ENCODE results near the gene BDH2. TPM values are rescaled to one million over a fixed set of nuclear protein-coding genes. Genes with fewer than 3 reads are reported as not detected.

BDH2 gene
- total RNA-seq, 1 experiment from 2014 or later, result 40.2 TPM

DNA sequence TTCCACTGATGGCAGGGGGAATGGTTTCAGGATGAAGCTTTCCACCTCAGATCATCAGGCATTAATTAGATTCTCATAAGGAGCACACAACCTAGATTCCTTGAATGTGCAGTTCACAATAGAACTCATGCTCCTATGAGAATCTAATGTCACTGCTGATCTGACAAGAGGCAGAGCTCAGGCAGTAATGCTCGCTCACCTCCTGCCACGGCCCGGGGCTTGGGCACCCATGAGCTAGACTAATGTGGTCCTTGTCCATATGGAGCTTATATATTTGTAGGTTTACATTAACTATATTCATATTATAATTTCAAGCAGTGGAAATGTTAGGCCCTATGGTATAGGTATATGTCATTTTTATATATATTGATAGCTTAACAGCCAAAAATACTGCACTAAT lies 47.5 kb downstream of the BDH2 start:
- no peaks in the 10 kb centered on the region for H3K9me3 ChIP-seq (ENCODE audit: control insufficient read depth, low read depth, low read length)
- H3K23me2 ChIP-seq (ENCODE audit: insufficient read length, low read depth, low read length, poor library complexity, severe bottlenecking), result no peaks in the 10 kb centered on the region
- Mint-ChIP-seq H3K4me3 (no peak overlapping the region), H3K36me3 (ENCODE audit: insufficient read depth in 1 of 3, low read depth in 3 of 3) (no peaks in the 10 kb centered on the region; a peak in 1 of 7 replicates), H3K27ac (no peak overlapping the region), H3K27me3 (ENCODE audit: low read depth) (no peaks in the 10 kb centered on the region), H3K9me3 (no peaks in the 10 kb centered on the region; a peak in 1 of 5 replicates), H3K4me1 (no peaks in the 10 kb centered on the region)
- no peak overlapping the region for H2BK20ac ChIP-seq (ENCODE audit: low read depth, low read length, poor library complexity, severe bottlenecking)
- no peak overlapping the region for H2AK5ac ChIP-seq (ENCODE audit: insufficient read length, low read length)
- WGBS (ENCODE audit: extremely low coverage, insufficient read length, low lambda C conversion rate), result no CpG with 5 or more reads among the region's 3 CpGs
- H3K27me3 ChIP-seq (ENCODE audit: insufficient read depth, low read length), result no peaks in the 10 kb centered on the region
- H3K9ac ChIP-seq (ENCODE audit: extremely low read depth, insufficient read length, low read length), result no peak overlapping the region
- no peak overlapping the region for H2AFZ ChIP-seq (ENCODE audit: low read length)
- no peak overlapping the region for H3K4ac ChIP-seq (ENCODE audit: low read depth, low read length)
- no peak for DNase-seq
- no peak overlapping the region for H2BK15ac ChIP-seq (ENCODE audit: low read depth, low read length)
- H2BK12ac ChIP-seq (ENCODE audit: insufficient read length, low read depth, low read length), result no peak overlapping the region
- no peaks in the 10 kb centered on the region for H3K4me1 ChIP-seq (ENCODE audit: insufficient read depth, low read length)
- H3K23ac ChIP-seq (ENCODE audit: insufficient read length, low read depth, low read length), result no peak overlapping the region
- H3K79me1 ChIP-seq (ENCODE audit: insufficient read depth, low read depth, low read length, poor library complexity, severe bottlenecking), result no peaks in the 10 kb centered on the region
- H4K91ac ChIP-seq (ENCODE audit: insufficient read length, low read depth, low read length), result no peak overlapping the region
- H3K56ac ChIP-seq (ENCODE audit: insufficient read length, low read depth, low read length), result no peak overlapping the region
- no peak overlapping the region for H3T11ph ChIP-seq (ENCODE audit: low read length)
- no peak overlapping the region for H2BK5ac ChIP-seq (ENCODE audit: insufficient read length, low read length)
- no peaks in the 10 kb centered on the region for H4K20me1 ChIP-seq (ENCODE audit: control insufficient read depth, insufficient read depth, insufficient read length)
- H4K8ac ChIP-seq (replicated peaks; ENCODE audit: insufficient read length, low read depth, low read length), result no peak overlapping the region
- no peak overlapping the region for H3K14ac ChIP-seq (ENCODE audit: insufficient read depth, low read length)
- H4K5ac ChIP-seq (ENCODE audit: insufficient read length, low read depth, low read length), result no peak overlapping the region
- H2BK120ac ChIP-seq (ENCODE audit: low read depth, low read length, poor library complexity, severe bottlenecking), result no peak overlapping the region
- no peaks in the 10 kb centered on the region for H3K79me2 ChIP-seq (ENCODE audit: insufficient read depth, low read length)
- no peak overlapping the region for H3K27ac ChIP-seq (ENCODE audit: insufficient read length, low read depth, low read length)
- no peak overlapping the region for H3K4me2 ChIP-seq (ENCODE audit: insufficient read depth, insufficient read length, low read length)
- TF ChIP-seq, protein P1, sequence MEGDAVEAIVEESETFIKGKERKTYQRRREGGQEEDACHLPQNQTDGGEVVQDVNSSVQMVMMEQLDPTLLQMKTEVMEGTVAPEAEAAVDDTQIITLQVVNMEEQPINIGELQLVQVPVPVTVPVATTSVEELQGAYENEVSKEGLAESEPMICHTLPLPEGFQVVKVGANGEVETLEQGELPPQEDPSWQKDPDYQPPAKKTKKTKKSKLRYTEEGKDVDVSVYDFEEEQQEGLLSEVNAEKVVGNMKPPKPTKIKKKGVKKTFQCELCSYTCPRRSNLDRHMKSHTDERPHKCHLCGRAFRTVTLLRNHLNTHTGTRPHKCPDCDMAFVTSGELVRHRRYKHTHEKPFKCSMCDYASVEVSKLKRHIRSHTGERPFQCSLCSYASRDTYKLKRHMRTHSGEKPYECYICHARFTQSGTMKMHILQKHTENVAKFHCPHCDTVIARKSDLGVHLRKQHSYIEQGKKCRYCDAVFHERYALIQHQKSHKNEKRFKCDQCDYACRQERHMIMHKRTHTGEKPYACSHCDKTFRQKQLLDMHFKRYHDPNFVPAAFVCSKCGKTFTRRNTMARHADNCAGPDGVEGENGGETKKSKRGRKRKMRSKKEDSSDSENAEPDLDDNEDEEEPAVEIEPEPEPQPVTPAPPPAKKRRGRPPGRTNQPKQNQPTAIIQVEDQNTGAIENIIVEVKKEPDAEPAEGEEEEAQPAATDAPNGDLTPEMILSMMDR (conservative IDR thresholded peaks at IDR 0.05), result no peak
- no peak overlapping the region for H3K18ac ChIP-seq (ENCODE audit: insufficient read length, low read depth, low read length)

Measured in H9 (cell line).